ENCODE measurements around the gene CPSF3.

GRCh38 chr2:9445089-9445488 lies 21.6 kb downstream of the CPSF3 start:
- TF ChIP-seq CTCF (conservative IDR thresholded peaks at IDR 0.05), result no peak
- TF ChIP-seq EZH2 (IDR thresholded peaks at IDR 0.05; ENCODE audit: low read depth), result no peak
